NK-92 (cell line): Measurements from ENCODE around the gene SLC25A51.
"Not testable (repeated sequence)": the region's sequence is repeated elsewhere in the genome, so short reads cannot be mapped to it uniquely, and the experiment has no call there.

Source experiments
- DNase-seq: peaks from one replicate; lab custom pipeline; 2025; ENCODE audit not compliant: unreplicated experiment; lab: John Stamatoyannopoulos, UW

SLC25A51 gene

GRCh38 chr9:37905776-37906175 is 1.8 kb upstream of the SLC25A51 start:
- DNase-seq: no peak

- no peak for DNase-seq
Observed at GRCh38 chr9:37905131-37905505, 1.2 kb upstream of the SLC25A51 start.

- no peak for DNase-seq
Observed at GRCh38 chr9:37904445-37905130, 661 bp upstream of the SLC25A51 start.

GRCh38 chr9:37902796-37903646 is 906 bp downstream of the SLC25A51 start:
- DNase-seq: no peak

GRCh38 chr9:37902131-37902530 is 1.8 kb downstream of the SLC25A51 start:
- DNase-seq: no peak

GRCh38 chr9:37899041-37899440 is 4.9 kb downstream of the SLC25A51 start:
- no peak for DNase-seq

GRCh38 chr9:37897665-37898064 is 6.3 kb downstream of the SLC25A51 start:
- DNase-seq: no peak

GRCh38 chr9:37892063-37892462 is 11.9 kb downstream of the SLC25A51 start:
- DNase-seq: no peak

- not testable (repeated sequence) for DNase-seq
Observed at GRCh38 chr9:37891042-37891441, 12.9 kb downstream of the SLC25A51 start.

GRCh38 chr9:37889536-37889935 is 14.4 kb downstream of the SLC25A51 start:
- DNase-seq: no peak

GRCh38 chr9:37887977-37888583 is 15.8 kb downstream of the SLC25A51 start:
- DNase-seq: not testable (repeated sequence)

- no peak for DNase-seq
Observed at GRCh38 chr9:37880916-37881479, 22.9 kb downstream of the SLC25A51 start.

GRCh38 chr9:37876376-37876775 is 27.6 kb downstream of the SLC25A51 start:
- no peak for DNase-seq

- no peak for DNase-seq
Observed at GRCh38 chr9:37873955-37874354, 30.0 kb downstream of the SLC25A51 start.

GRCh38 chr9:37870799-37871176 is 33.1 kb downstream of the SLC25A51 start:
- DNase-seq: no peak

- DNase-seq: no peak
Observed at GRCh38 chr9:37870081-37870798, 33.7 kb downstream of the SLC25A51 start.

- DNase-seq: no peak
Observed at GRCh38 chr9:37862530-37862929, 41.4 kb downstream of the SLC25A51 start.

GRCh38 chr9:37859043-37859442 is 44.9 kb downstream of the SLC25A51 start:
- no peak for DNase-seq

- no peak for DNase-seq
Observed at GRCh38 chr9:37856551-37856950, 47.4 kb downstream of the SLC25A51 start.

GRCh38 chr9:37852222-37852621 is 51.7 kb downstream of the SLC25A51 start:
- DNase-seq: no peak

GRCh38 chr9:37840560-37841194 is 63.2 kb downstream of the SLC25A51 start:
- no peak for DNase-seq
